Left ventricle myocardium inferior (tissue), 1 donor: Measurements from ENCODE around the gene BAG5. TPM values are rescaled to one million over a fixed set of nuclear protein-coding genes. Genes with fewer than 3 reads are reported as not detected.

ENCODE experiments used
- DNase-seq: peaks from one replicate; pipeline ENCODE4 v3.0.0-alpha.2; 2020
- H3K27ac ChIP-seq: fragments of 200-600 bp; replicated peaks from 2 replicates; pipeline ENCODE4 v1.8.0; 2021
- H3K27me3 ChIP-seq: fragments of 200-600 bp; 2 replicates; pipeline ENCODE4 v1.8.0; 2021; ENCODE audit warnings: low read depth
- H3K36me3 ChIP-seq: fragments of 200-600 bp; 2 replicates; pipeline ENCODE4 v1.8.0; 2021
- H3K4me1 ChIP-seq: fragments of 200-600 bp; 2 replicates; pipeline ENCODE4 v1.8.0; 2021
- H3K4me3 ChIP-seq: fragments of 200-600 bp; 2 replicates; pipeline ENCODE4 v1.8.0; 2021; ENCODE audit warnings: mild to moderate bottlenecking, moderate library complexity
- H3K9me3 ChIP-seq: fragments of 200-600 bp; replicated peaks from 2 replicates; pipeline ENCODE4 v1.8.0; 2021
- intact Hi-C: fragments of 100-400 bp; cut with micrococcal nuclease; formaldehyde crosslinking; loops from one replicate; pipeline ENCODE4 v1.11.0; 2022
- total RNA-seq: library from RNA; stranded (reverse); fragmentation: NEBNext Ultra II Directional; extraction: Animal tissue kit (Norgen Biotek cat#: 25700); gene quantifications from one replicate; pipeline ENCODE4 v1.2.1, GENCODE V29; 2021
- TF ChIP-seq, protein P1 (sequence below): fragments of 200-600 bp; IDR thresholded peaks from 2 replicates; pipeline ENCODE4 v1.8.0; 2021; ENCODE audit warnings: antibody characterized with exemption, mild to moderate bottlenecking, borderline replicate concordance
- donor health status: DM: no; HTN: yes; CAD: no; lungs with severe emphysema.

The BAG5 gene
- total RNA-seq, 1 donor from 2014 or later = 16.7 TPM

DNA sequence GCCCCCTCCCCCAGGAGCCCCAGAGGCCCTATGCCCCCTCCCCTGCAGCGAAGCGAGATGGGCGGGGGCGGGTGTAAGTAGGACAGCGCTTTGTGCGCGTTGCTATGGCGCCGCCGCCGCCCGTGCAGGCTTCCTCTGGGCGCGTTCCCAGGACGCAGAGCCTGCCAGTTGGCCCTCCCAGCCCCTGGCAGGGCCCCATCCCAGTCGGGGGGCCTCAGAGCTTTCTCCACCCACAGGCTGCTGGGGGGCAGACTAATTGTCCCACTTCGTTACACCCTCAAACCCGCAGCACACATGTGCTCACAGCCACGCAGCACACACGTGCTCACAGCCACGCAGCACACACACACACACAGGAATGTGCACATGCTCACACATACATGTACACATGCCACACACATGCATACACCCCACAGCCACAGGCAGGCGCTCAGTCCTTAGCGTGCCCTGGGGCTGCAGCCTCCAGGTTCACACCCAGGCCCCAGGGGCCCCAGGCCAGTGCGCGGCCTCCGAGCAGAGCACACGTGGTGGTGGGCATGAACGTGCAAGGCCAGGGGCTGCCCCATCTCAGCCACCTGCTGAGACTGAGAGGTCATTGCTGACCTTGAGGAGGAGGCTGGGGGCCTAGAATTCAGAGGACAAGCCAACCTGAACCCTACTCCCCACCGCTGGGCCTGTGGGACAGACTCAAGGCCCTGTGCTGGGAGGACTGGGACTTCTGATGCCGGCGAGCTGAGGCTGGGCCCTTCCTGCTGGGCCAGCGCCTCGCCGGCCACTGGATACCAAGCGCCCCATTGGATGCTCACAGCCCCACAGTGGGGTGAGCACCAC is 17.9 kb downstream of the BAG5 start:
- TF ChIP-seq, protein P1, sequence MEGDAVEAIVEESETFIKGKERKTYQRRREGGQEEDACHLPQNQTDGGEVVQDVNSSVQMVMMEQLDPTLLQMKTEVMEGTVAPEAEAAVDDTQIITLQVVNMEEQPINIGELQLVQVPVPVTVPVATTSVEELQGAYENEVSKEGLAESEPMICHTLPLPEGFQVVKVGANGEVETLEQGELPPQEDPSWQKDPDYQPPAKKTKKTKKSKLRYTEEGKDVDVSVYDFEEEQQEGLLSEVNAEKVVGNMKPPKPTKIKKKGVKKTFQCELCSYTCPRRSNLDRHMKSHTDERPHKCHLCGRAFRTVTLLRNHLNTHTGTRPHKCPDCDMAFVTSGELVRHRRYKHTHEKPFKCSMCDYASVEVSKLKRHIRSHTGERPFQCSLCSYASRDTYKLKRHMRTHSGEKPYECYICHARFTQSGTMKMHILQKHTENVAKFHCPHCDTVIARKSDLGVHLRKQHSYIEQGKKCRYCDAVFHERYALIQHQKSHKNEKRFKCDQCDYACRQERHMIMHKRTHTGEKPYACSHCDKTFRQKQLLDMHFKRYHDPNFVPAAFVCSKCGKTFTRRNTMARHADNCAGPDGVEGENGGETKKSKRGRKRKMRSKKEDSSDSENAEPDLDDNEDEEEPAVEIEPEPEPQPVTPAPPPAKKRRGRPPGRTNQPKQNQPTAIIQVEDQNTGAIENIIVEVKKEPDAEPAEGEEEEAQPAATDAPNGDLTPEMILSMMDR = no peak
- H3K9me3 ChIP-seq = no peaks in the 10 kb centered on the region
- DNase-seq = peak; percentile 56
- H3K36me3 ChIP-seq = no peaks in the 10 kb centered on the region
- H3K27ac ChIP-seq = peak overlapping the region; percentile 76
- peaks cover 73% of the 10 kb centered on the region for H3K4me1 ChIP-seq
- H3K27me3 ChIP-seq = no peaks in the 10 kb centered on the region
- intact Hi-C loops = loop anchor here (5.0 kb wide), 1 partner anchor 47 kb away; no protein-coding TSS in a partner anchor
- no peak overlapping the region for H3K4me3 ChIP-seq

DNA sequence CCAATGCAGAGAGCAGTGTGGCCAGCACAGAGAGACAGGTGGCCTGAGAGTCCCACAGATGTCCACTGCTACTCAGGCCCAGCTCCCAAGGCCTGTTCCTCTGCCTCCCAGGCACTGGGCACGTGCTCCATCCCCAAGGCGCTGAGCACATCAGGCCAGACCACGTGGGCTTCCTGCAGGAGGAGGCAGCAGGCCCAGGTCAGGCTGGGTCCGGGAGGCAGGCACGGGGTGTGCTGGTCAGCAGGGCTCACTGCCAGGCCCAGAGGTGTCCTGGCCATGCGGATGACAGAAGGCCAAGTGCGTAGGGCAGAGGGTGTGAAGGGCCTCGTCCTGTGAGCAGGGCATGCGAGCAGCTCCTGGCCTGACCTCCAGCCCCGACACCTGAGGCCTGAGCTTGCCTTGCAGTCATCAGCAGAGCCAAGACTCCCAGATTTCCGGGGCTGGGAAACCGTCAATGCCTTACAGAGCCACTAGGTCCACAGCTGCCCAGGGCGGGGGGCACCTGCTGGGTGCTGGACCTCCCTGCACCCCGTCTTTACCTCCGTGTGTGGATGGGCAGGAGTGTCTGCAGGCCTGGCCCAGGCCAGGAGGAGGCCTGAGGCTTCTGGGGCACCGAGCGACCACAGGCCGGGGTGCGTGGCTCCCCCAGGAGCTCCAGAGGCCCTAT is 18.6 kb downstream of the BAG5 start:
- intact Hi-C loops = no loop called here
- peaks cover 73% of the 10 kb centered on the region for H3K4me1 ChIP-seq

DNA sequence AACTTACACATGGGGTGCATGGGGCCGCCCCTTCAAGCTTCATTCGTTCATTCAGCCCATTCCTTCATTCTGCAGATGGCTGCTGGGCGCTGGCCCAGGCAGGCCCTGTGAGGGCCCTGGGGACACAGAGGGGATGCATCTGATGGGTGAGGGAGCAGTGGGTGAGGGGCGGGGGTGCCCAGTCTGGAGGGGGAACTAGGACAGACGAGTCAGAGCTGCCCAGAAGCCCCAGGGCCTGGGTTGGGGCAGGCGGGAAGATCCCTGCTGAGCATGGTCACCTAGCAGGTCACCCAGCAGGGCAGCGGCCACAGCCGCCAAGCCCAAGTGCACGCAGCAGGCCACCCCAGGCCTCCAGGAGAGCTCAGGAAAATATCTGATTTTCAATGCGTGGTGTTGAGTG is 19.3 kb downstream of the BAG5 start:
- H3K27me3 ChIP-seq = no peaks in the 10 kb centered on the region
- DNase-seq = no peak
- H3K36me3 ChIP-seq = no peaks in the 10 kb centered on the region
- TF ChIP-seq, protein P1 = no peak
- peaks cover 79% of the 10 kb centered on the region for H3K4me1 ChIP-seq
- peak overlapping the region; percentile 76 for H3K27ac ChIP-seq
- intact Hi-C loops = no loop called here
- H3K4me3 ChIP-seq = no peak overlapping the region
- no peaks in the 10 kb centered on the region for H3K9me3 ChIP-seq

More for the DNA sequence above, 18.6 kb downstream of the BAG5 start:
- no peaks in the 10 kb centered on the region for H3K27me3 ChIP-seq
- H3K9me3 ChIP-seq = no peaks in the 10 kb centered on the region
- no peak overlapping the region for H3K4me3 ChIP-seq
- no peak for DNase-seq
- TF ChIP-seq, protein P1 = no peak
- no peaks in the 10 kb centered on the region for H3K36me3 ChIP-seq
- H3K27ac ChIP-seq = peak overlapping the region; percentile 76

DNA sequence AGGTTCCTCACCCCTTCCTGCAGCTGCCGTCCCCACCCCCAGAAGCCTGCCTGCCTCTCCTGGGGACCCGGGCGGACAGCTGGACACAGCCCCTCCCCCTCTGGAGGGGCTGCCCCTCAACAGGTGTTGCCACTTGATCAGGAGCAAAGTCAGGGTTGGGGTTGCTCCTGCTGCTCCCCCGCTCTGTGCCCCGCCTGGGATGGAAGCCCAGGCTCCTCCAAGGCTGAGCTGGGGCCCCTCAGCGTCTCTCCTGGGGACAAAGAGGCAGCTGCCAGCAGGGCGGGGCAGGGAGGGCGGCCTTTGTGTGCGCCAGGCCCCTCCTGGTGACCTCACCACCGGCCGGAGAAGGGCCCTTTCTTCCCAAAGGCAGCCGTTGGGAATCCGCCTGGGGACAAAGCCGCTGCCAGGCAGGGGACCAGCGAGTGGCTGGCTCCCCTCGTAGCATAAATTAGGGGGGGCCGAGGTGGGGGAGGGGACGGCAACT is 19.8 kb downstream of the BAG5 start:
- DNase-seq = peak; percentile 71
- no peaks in the 10 kb centered on the region for H3K9me3 ChIP-seq
- peak overlapping the region; percentile 76 for H3K27ac ChIP-seq
- H3K4me3 ChIP-seq = peak overlapping the region; percentile 25
- peaks cover 82% of the 10 kb centered on the region for H3K4me1 ChIP-seq
- H3K27me3 ChIP-seq = no peaks in the 10 kb centered on the region
- intact Hi-C loops = no loop called here
- no peaks in the 10 kb centered on the region for H3K36me3 ChIP-seq
- TF ChIP-seq, protein P1 = no peak

DNA sequence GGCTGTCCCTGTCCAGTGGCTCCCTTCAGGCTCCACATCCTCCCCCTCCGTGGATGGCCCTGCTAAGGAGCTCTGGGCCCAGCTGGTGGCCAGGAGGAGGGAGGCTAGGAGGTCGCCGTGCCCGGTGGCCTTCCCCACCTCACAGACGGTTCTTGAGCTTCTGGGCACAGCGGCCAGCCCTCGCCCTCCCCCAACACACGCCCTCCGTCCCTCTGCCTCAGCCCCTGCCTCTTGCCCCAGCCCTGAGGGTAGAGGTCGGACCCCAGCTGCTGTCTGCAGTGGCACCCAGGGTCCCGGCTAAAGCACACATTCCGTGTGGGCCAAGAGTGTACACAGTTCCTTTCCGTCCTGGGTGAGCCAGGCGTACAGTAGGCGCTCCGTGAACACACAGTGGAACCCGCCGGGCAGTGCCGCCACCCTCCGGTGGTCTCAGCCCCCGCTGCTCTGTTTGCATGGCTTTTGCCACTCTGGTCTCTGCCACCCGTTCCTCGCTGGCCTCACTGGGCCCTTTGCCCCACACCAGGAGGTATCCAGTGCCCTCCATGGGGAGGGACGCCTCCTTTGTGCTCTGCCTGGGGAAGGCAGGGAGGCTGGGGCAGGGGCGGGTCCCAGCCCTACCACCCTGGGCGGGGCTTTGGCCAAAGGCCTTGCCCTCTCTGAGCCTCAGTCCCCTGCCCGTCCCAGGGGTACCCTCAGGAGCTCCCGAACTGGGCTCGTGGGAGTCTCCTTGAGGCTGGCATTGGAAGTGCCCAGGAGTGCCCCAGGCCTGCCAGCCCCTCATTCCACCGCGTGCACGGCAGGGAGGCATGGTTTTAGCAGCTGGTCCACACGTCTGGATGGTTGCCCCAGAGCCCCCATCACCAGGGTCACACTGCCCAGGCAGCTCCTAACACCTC is 20.5 kb downstream of the BAG5 start:
- Histone ChIP-seq H3K27ac (peak overlapping the region; percentile 76), H3K4me1 (peaks cover 82% of the 10 kb centered on the region), H3K4me3 (peak overlapping the region; percentile 25), H3K9me3 (no peaks in the 10 kb centered on the region), H3K36me3 (no peaks in the 10 kb centered on the region), H3K27me3 (no peaks in the 10 kb centered on the region)
- DNase-seq = no peak
- TF ChIP-seq, protein P1 = no peak
- intact Hi-C loops = no loop called here
